HEK293 (cell line): ENCODE measurements around the gene SPPL2C.

ENCODE experiments used
- BCL11B ChIP-seq: fragments of 450-650 bp; formaldehyde crosslinking; IDR thresholded peaks from 2 replicates; pipeline ENCODE4 v1.5.1; 2016; ENCODE audit warnings: low read depth, missing biosample characterization, missing genetic modification characterization
- ZBTB17 ChIP-seq: fragments of 450-650 bp; formaldehyde crosslinking; IDR thresholded peaks from 2 replicates; pipeline ENCODE4 v1.5.1; 2016; ENCODE audit warnings: missing biosample characterization, missing genetic modification characterization
- ZBTB21 ChIP-seq: fragments of 450-650 bp; formaldehyde crosslinking; IDR thresholded peaks from 2 replicates; pipeline ENCODE4 v1.5.1; 2017; ENCODE audit warnings: missing biosample characterization, missing genetic modification characterization
- ZEB2 ChIP-seq: fragments of 450-650 bp; formaldehyde crosslinking; IDR thresholded peaks from 2 replicates; pipeline ENCODE4 v1.5.1; 2016; ENCODE audit warnings: missing biosample characterization, missing genetic modification characterization
- ZFP3 ChIP-seq: fragments of 450-650 bp; formaldehyde crosslinking; IDR thresholded peaks from 2 replicates; pipeline ENCODE4 v1.5.1; 2016; ENCODE audit warnings: low read depth, missing biosample characterization, missing genetic modification characterization
- ZNF19 ChIP-seq: fragments of 450-650 bp; formaldehyde crosslinking; IDR thresholded peaks from 2 replicates; pipeline ENCODE4; 2016; ENCODE audit warnings: missing biosample characterization, missing genetic modification characterization, low read depth
- ZNF354C ChIP-seq: fragments of 450-650 bp; formaldehyde crosslinking; IDR thresholded peaks from 2 replicates; pipeline ENCODE4 v1.5.1; 2016; ENCODE audit warnings: missing biosample characterization, missing genetic modification characterization, low read depth, borderline replicate concordance
- ZNF423 ChIP-seq: fragments of 450-650 bp; formaldehyde crosslinking; IDR thresholded peaks from 2 replicates; pipeline ENCODE4 v1.5.1; 2016; ENCODE audit warnings: missing biosample characterization, missing genetic modification characterization
- ZNF596 ChIP-seq: fragments of 450-650 bp; IDR thresholded peaks from 2 replicates; pipeline ENCODE4 v1.5.0; 2018; ENCODE audit warnings: missing biosample characterization, mild to moderate bottlenecking, missing genetic modification characterization, moderate library complexity
- ZNF624 ChIP-seq: fragments of 450-650 bp; formaldehyde crosslinking; IDR thresholded peaks from 2 replicates; pipeline ENCODE4 v1.5.1; 2017; ENCODE audit warnings: missing biosample characterization, missing genetic modification characterization
- ZNF658 ChIP-seq: fragments of 450-650 bp; formaldehyde crosslinking; IDR thresholded peaks from 2 replicates; pipeline ENCODE4; 2016; ENCODE audit warnings: missing biosample characterization, missing genetic modification characterization
- ZSCAN16 ChIP-seq: fragments of 450-650 bp; formaldehyde crosslinking; IDR thresholded peaks from 2 replicates; pipeline ENCODE4 v1.5.1; 2016; ENCODE audit warnings: missing biosample characterization, missing genetic modification characterization
- TF ChIP-seq, protein P1 (sequence below): fragments of 450-650 bp; formaldehyde crosslinking; IDR thresholded peaks from 2 replicates; pipeline ENCODE4 v1.5.1; 2017; ENCODE audit warnings: missing biosample characterization, mild to moderate bottlenecking, missing genetic modification characterization, moderate library complexity
- TF ChIP-seq, protein P2 (sequence below): sonication (generic); formaldehyde crosslinking; IDR thresholded peaks from 2 replicates; pipeline ENCODE4 v1.8.1; 2022; ENCODE audit warnings: mild to moderate bottlenecking, moderate library complexity, missing genetic modification reagents
- TF ChIP-seq, protein P3 (sequence below): fragments of 450-650 bp; formaldehyde crosslinking; IDR thresholded peaks from 2 replicates; pipeline ENCODE4 v1.5.1; 2016; ENCODE audit warnings: missing biosample characterization, missing genetic modification characterization
- TF ChIP-seq, protein P4 (sequence below): fragments of 450-650 bp; formaldehyde crosslinking; IDR thresholded peaks from 2 replicates; pipeline ENCODE4 v1.5.1; 2016; ENCODE audit warnings: missing biosample characterization, missing genetic modification characterization, low read depth
- TF ChIP-seq, protein P5 (sequence below): fragments of 450-650 bp; formaldehyde crosslinking; IDR thresholded peaks from 2 replicates; pipeline ENCODE4 v1.5.1; 2016; ENCODE audit warnings: missing biosample characterization, missing genetic modification characterization
- TF ChIP-seq, protein P6 (sequence below): fragments of 450-650 bp; formaldehyde crosslinking; IDR thresholded peaks from 2 replicates; pipeline ENCODE4 v1.5.1; 2016; ENCODE audit warnings: missing biosample characterization, missing genetic modification characterization
- TF ChIP-seq, protein P7 (sequence below): fragments of 450-650 bp; IDR thresholded peaks from 2 replicates; pipeline ENCODE4 v1.5.1; 2018; ENCODE audit warnings: missing biosample characterization, missing genetic modification characterization
- TF ChIP-seq, protein P8 (sequence below): IDR thresholded peaks from 2 replicates; pipeline ENCODE4 v1.6.1; 2011; ENCODE audit warnings: mild to moderate bottlenecking, low read depth, low read length, borderline replicate concordance
- TF ChIP-seq, protein P9 (sequence below): fragments of 450-650 bp; formaldehyde crosslinking; IDR thresholded peaks from 2 replicates; pipeline ENCODE4 v1.5.1; 2016; ENCODE audit warnings: missing biosample characterization, missing genetic modification characterization

Gene SPPL2C

DNA sequence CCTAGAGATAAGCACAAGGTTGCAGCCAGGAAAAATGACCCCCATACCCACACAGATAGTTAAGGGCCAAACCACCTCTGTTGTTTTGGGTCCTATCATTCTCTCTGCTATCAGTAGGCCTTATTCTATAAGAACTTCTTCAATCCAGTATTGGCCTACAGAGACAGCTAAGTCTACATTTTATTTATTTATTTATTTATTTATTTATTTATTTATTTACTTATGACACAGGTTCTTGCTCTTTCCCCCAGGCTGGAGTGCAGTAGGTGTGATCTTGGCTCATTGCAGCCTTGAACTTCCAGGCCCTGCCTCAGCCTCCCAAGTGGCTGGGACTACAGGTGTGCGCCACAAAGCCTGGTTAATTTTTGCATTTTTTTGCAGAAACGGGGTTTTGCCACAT lies 42.2 kb downstream of the SPPL2C start (continued):
- TF ChIP-seq, protein P1, sequence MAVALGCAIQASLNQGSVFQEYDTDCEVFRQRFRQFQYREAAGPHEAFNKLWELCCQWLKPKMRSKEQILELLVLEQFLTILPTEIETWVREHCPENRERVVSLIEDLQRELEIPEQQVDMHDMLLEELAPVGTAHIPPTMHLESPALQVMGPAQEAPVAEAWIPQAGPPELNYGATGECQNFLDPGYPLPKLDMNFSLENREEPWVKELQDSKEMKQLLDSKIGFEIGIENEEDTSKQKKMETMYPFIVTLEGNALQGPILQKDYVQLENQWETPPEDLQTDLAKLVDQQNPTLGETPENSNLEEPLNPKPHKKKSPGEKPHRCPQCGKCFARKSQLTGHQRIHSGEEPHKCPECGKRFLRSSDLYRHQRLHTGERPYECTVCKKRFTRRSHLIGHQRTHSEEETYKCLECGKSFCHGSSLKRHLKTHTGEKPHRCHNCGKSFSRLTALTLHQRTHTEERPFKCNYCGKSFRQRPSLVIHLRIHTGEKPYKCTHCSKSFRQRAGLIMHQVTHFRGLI (tag by site-specific recombination) = no peak
- no peak for TF ChIP-seq ZNF19 (tag by site-specific recombination)
- TF ChIP-seq, protein P2, sequence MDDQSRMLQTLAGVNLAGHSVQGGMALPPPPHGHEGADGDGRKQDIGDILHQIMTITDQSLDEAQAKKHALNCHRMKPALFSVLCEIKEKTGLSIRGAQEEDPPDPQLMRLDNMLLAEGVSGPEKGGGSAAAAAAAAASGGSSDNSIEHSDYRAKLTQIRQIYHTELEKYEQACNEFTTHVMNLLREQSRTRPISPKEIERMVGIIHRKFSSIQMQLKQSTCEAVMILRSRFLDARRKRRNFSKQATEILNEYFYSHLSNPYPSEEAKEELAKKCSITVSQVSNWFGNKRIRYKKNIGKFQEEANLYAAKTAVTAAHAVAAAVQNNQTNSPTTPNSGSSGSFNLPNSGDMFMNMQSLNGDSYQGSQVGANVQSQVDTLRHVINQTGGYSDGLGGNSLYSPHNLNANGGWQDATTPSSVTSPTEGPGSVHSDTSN = no peak
- no peak for TF ChIP-seq ZEB2 (tag by site-specific recombination)
- TF ChIP-seq ZNF596 (tag by site-specific recombination) = no peak
- TF ChIP-seq ZSCAN16 (tag by site-specific recombination) = no peak
- TF ChIP-seq, protein P3, sequence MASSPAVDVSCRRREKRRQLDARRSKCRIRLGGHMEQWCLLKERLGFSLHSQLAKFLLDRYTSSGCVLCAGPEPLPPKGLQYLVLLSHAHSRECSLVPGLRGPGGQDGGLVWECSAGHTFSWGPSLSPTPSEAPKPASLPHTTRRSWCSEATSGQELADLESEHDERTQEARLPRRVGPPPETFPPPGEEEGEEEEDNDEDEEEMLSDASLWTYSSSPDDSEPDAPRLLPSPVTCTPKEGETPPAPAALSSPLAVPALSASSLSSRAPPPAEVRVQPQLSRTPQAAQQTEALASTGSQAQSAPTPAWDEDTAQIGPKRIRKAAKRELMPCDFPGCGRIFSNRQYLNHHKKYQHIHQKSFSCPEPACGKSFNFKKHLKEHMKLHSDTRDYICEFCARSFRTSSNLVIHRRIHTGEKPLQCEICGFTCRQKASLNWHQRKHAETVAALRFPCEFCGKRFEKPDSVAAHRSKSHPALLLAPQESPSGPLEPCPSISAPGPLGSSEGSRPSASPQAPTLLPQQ (tag by site-specific recombination) = no peak
- TF ChIP-seq, protein P4, sequence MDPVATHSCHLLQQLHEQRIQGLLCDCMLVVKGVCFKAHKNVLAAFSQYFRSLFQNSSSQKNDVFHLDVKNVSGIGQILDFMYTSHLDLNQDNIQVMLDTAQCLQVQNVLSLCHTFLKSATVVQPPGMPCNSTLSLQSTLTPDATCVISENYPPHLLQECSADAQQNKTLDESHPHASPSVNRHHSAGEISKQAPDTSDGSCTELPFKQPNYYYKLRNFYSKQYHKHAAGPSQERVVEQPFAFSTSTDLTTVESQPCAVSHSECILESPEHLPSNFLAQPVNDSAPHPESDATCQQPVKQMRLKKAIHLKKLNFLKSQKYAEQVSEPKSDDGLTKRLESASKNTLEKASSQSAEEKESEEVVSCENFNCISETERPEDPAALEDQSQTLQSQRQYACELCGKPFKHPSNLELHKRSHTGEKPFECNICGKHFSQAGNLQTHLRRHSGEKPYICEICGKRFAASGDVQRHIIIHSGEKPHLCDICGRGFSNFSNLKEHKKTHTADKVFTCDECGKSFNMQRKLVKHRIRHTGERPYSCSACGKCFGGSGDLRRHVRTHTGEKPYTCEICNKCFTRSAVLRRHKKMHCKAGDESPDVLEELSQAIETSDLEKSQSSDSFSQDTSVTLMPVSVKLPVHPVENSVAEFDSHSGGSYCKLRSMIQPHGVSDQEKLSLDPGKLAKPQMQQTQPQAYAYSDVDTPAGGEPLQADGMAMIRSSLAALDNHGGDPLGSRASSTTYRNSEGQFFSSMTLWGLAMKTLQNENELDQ (tag by site-specific recombination) = no peak
- TF ChIP-seq ZBTB17 = no peak
- TF ChIP-seq, protein P5, sequence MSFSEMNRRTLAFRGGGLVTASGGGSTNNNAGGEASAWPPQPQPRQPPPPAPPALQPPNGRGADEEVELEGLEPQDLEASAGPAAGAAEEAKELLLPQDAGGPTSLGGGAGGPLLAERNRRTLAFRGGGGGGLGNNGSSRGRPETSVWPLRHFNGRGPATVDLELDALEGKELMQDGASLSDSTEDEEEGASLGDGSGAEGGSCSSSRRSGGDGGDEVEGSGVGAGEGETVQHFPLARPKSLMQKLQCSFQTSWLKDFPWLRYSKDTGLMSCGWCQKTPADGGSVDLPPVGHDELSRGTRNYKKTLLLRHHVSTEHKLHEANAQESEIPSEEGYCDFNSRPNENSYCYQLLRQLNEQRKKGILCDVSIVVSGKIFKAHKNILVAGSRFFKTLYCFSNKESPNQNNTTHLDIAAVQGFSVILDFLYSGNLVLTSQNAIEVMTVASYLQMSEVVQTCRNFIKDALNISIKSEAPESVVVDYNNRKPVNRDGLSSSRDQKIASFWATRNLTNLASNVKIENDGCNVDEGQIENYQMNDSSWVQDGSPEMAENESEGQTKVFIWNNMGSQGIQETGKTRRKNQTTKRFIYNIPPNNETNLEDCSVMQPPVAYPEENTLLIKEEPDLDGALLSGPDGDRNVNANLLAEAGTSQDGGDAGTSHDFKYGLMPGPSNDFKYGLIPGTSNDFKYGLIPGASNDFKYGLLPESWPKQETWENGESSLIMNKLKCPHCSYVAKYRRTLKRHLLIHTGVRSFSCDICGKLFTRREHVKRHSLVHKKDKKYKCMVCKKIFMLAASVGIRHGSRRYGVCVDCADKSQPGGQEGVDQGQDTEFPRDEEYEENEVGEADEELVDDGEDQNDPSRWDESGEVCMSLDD (tag by site-specific recombination) = no peak
- TF ChIP-seq, protein P6, sequence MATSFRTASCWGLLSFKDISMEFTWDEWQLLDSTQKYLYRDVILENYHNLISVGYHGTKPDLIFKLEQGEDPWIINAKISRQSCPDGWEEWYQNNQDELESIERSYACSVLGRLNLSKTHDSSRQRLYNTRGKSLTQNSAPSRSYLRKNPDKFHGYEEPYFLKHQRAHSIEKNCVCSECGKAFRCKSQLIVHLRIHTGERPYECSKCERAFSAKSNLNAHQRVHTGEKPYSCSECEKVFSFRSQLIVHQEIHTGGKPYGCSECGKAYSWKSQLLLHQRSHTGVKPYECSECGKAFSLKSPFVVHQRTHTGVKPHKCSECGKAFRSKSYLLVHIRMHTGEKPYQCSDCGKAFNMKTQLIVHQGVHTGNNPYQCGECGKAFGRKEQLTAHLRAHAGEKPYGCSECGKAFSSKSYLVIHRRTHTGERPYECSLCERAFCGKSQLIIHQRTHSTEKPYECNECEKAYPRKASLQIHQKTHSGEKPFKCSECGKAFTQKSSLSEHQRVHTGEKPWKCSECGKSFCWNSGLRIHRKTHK (tag by site-specific recombination) = no peak
- TF ChIP-seq ZFP3 = no peak
- TF ChIP-seq ZBTB21 (tag by site-specific recombination) = peak; percentile 53; the same call in 1 of the 2 replicates
- TF ChIP-seq ZNF658 (tag by site-specific recombination) = no peak
- TF ChIP-seq BCL11B (tag by site-specific recombination) = no peak
- TF ChIP-seq, protein P7, sequence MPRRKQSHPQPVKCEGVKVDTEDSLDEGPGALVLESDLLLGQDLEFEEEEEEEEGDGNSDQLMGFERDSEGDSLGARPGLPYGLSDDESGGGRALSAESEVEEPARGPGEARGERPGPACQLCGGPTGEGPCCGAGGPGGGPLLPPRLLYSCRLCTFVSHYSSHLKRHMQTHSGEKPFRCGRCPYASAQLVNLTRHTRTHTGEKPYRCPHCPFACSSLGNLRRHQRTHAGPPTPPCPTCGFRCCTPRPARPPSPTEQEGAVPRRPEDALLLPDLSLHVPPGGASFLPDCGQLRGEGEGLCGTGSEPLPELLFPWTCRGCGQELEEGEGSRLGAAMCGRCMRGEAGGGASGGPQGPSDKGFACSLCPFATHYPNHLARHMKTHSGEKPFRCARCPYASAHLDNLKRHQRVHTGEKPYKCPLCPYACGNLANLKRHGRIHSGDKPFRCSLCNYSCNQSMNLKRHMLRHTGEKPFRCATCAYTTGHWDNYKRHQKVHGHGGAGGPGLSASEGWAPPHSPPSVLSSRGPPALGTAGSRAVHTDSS = no peak
- 0 out of 2 replicates have a peak, but pooled peaks have one; percentile 29 for TF ChIP-seq ZNF354C (tag by site-specific recombination)
- no peak for TF ChIP-seq ZNF423 (tag by site-specific recombination)
- TF ChIP-seq, protein P8, sequence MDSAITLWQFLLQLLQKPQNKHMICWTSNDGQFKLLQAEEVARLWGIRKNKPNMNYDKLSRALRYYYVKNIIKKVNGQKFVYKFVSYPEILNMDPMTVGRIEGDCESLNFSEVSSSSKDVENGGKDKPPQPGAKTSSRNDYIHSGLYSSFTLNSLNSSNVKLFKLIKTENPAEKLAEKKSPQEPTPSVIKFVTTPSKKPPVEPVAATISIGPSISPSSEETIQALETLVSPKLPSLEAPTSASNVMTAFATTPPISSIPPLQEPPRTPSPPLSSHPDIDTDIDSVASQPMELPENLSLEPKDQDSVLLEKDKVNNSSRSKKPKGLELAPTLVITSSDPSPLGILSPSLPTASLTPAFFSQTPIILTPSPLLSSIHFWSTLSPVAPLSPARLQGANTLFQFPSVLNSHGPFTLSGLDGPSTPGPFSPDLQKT = no peak
- no peak for TF ChIP-seq ZNF624 (tag by site-specific recombination)
- TF ChIP-seq, protein P9, sequence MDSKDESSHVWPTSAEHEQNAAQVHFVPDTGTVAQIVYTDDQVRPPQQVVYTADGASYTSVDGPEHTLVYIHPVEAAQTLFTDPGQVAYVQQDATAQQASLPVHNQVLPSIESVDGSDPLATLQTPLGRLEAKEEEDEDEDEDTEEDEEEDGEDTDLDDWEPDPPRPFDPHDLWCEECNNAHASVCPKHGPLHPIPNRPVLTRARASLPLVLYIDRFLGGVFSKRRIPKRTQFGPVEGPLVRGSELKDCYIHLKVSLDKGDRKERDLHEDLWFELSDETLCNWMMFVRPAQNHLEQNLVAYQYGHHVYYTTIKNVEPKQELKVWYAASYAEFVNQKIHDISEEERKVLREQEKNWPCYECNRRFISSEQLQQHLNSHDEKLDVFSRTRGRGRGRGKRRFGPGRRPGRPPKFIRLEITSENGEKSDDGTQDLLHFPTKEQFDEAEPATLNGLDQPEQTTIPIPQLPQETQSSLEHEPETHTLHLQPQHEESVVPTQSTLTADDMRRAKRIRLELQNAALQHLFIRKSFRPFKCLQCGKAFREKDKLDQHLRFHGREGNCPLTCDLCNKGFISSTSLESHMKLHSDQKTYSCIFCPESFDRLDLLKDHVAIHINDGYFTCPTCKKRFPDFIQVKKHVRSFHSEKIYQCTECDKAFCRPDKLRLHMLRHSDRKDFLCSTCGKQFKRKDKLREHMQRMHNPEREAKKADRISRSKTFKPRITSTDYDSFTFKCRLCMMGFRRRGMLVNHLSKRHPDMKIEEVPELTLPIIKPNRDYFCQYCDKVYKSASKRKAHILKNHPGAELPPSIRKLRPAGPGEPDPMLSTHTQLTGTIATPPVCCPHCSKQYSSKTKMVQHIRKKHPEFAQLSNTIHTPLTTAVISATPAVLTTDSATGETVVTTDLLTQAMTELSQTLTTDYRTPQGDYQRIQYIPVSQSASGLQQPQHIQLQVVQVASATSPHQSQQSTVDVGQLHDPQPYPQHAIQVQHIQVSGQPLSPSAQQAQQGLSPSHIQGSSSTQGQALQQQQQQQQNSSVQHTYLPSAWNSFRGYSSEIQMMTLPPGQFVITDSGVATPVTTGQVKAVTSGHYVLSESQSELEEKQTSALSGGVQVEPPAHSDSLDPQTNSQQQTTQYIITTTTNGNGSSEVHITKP (tag by site-specific recombination) = no peak
